ENCODE results near the gene SLC25A38.

GRCh38 chr3:39358333-39358732, 24.8 kb upstream of the SLC25A38 start:
- TF ChIP-seq, protein P1, sequence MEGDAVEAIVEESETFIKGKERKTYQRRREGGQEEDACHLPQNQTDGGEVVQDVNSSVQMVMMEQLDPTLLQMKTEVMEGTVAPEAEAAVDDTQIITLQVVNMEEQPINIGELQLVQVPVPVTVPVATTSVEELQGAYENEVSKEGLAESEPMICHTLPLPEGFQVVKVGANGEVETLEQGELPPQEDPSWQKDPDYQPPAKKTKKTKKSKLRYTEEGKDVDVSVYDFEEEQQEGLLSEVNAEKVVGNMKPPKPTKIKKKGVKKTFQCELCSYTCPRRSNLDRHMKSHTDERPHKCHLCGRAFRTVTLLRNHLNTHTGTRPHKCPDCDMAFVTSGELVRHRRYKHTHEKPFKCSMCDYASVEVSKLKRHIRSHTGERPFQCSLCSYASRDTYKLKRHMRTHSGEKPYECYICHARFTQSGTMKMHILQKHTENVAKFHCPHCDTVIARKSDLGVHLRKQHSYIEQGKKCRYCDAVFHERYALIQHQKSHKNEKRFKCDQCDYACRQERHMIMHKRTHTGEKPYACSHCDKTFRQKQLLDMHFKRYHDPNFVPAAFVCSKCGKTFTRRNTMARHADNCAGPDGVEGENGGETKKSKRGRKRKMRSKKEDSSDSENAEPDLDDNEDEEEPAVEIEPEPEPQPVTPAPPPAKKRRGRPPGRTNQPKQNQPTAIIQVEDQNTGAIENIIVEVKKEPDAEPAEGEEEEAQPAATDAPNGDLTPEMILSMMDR (IDR thresholded peaks at IDR 0.05 in 4 of 5, conservative IDR thresholded peaks at IDR 0.05 in 1 of 5): no peak
- no peak for TF ChIP-seq POLR2A (IDR thresholded peaks at IDR 0.05)

Measured in gastrocnemius medialis (tissue), 4 donors.